Activated CD4-positive, alpha-beta memory T cell treated with anti-CD3 and anti-CD28 coated beads for 36 hours (primary cell): ENCODE measurements around the gene PTGER2. TPM values are rescaled to one million over a fixed set of nuclear protein-coding genes. Genes with fewer than 3 reads are reported as not detected.

Experiments
- CTCF ChIA-PET: fragments of 350-600 bp; sonication (Branson Sonifier 250); formaldehyde crosslinking; loops from one replicate; lab custom pipeline; 2021; ENCODE audit warnings: antibody characterized with exemption, inconsistent platforms; lab: Charles Lee
- POLR2A ChIA-PET: fragments of 350-600 bp; sonication (Branson Sonifier 250); formaldehyde crosslinking; loops from one replicate; lab custom pipeline; 2021; ENCODE audit warnings: antibody characterized with exemption; lab: Charles Lee
- DNase-seq: peaks from one replicate; pipeline ENCODE4 v3.0.0-alpha.2; 2020
- H3K27ac Mint-ChIP-seq: one replicate; pipeline ENCODE4 v1.8.0; 2021; ENCODE audit warnings: mixed read lengths
- H3K27me3 Mint-ChIP-seq: one replicate; pipeline ENCODE4 v1.8.0; 2021; ENCODE audit warnings: mixed read lengths
- H3K36me3 Mint-ChIP-seq: one replicate; pipeline ENCODE4 v1.8.0; 2021; ENCODE audit warnings: mixed read lengths
- H3K4me1 Mint-ChIP-seq: one replicate; pipeline ENCODE4 v1.8.0; 2021; ENCODE audit warnings: low read depth, mixed read lengths
- H3K4me3 Mint-ChIP-seq: one replicate; pipeline ENCODE4 v1.8.0; 2021; ENCODE audit warnings: mild to moderate bottlenecking, mixed read lengths
- H3K9me3 Mint-ChIP-seq: one replicate; pipeline ENCODE4 v1.8.0; 2021; ENCODE audit warnings: mixed read lengths
- intact Hi-C: fragments of 100-400 bp; cut with micrococcal nuclease; formaldehyde crosslinking; loops from one replicate; pipeline ENCODE4 v1.15.1; 2023
- total RNA-seq, 2 experiments: library from RNA; stranded (reverse); gene quantifications; one replicate each; pipeline ENCODE4 v1.2.3, GENCODE V29; 2021

PTGER2 gene
- total RNA-seq, 2 experiments from 2014 or later: 10.7 to 12.9 TPM

DNA sequence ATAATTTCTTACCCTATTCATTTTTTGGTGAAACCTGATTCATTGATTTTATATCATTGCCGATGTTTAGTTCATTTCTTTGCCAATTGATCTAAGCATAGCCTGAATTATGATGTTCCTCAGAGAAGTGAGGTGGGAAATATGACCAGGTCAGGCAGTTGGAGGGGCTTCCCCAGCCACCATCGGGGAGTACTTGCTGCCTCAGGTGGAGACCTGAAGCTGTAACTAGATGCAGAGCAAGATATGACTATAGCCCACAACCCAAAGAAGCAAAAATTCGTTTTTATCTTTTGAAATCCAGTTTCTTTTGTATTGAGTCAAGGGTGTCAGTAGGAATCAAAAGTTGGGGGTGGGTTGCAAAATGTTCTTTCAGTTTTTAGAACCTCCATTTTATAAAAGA is 38.7 kb upstream of the PTGER2 start:
- Mint-ChIP-seq H3K4me3 (no peak overlapping the region), H3K27ac (no peak overlapping the region), H3K4me1 (peaks cover 6% of the 10 kb centered on the region), H3K36me3 (no peaks in the 10 kb centered on the region), H3K27me3 (peaks cover 2% of the 10 kb centered on the region), H3K9me3 (no peaks in the 10 kb centered on the region)
- DNase-seq: peak; percentile 20
- intact Hi-C loops: loop anchor here (10.0 kb wide), 1 partner anchor 121 kb away; no protein-coding TSS in a partner anchor
- ChIA-PET POLR2A (no interaction called here), CTCF (interaction anchor here (1.0 to 4.1 kb wide), 2 partner anchors 207 to 279 kb away, joined by 3 to 11 read pairs; partner anchors contain the start of gene NID2)

- H3K27ac Mint-ChIP-seq: no peak overlapping the region
Observed at GRCh38 chr14:52277552-52277951, 36.6 kb upstream of the PTGER2 start.

GRCh38 chr14:52279408-52279807 is 34.7 kb upstream of the PTGER2 start:
- no peak for DNase-seq
- ChIA-PET POLR2A (no interaction called here), CTCF (no interaction called here)
- peaks cover 11% of the 10 kb centered on the region for H3K4me1 Mint-ChIP-seq
- intact Hi-C loops: loop anchor here (10.0 kb wide), 1 partner anchor 125 kb away; no protein-coding TSS in a partner anchor
- H3K27ac Mint-ChIP-seq: no peak overlapping the region
- no peak overlapping the region for H3K4me3 Mint-ChIP-seq
- no peaks in the 10 kb centered on the region for H3K27me3 Mint-ChIP-seq
- H3K36me3 Mint-ChIP-seq: no peaks in the 10 kb centered on the region
- no peaks in the 10 kb centered on the region for H3K9me3 Mint-ChIP-seq

More at GRCh38 chr14:52277552-52277951, 36.6 kb upstream of the PTGER2 start:
- H3K4me3 Mint-ChIP-seq: no peak overlapping the region
- POLR2A ChIA-PET: no interaction called here
- no peaks in the 10 kb centered on the region for H3K9me3 Mint-ChIP-seq
- no peak for DNase-seq
- peaks cover 11% of the 10 kb centered on the region for H3K4me1 Mint-ChIP-seq
- H3K27me3 Mint-ChIP-seq: no peaks in the 10 kb centered on the region
- no peaks in the 10 kb centered on the region for H3K36me3 Mint-ChIP-seq
- CTCF ChIA-PET: no interaction called here
- intact Hi-C loops: loop anchor here (10.0 kb wide), 1 partner anchor 123 kb away; no protein-coding TSS in a partner anchor

DNA sequence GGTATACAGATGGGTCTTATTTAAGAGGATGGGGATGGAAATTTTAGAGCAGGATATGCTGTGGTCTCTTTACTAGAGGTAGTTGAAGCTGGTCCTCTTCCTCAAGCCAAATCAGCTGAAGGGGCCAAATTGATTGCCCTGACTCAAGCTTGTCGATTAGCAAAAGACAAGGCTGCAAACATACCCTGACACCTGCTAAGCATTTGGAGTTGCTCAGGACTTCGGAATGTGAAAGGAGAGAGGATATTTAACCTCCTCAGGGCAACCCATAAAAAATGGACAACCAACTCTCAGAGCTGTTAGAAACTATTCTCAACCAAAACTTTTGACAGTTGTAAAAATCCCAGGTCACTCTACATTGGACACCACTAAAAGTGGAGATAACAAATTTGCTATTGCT is 31.0 kb upstream of the PTGER2 start:
- peaks cover 32% of the 10 kb centered on the region for H3K4me1 Mint-ChIP-seq
- no peaks in the 10 kb centered on the region for H3K36me3 Mint-ChIP-seq
- no peaks in the 10 kb centered on the region for H3K27me3 Mint-ChIP-seq
- intact Hi-C loops: no loop called here
- POLR2A ChIA-PET: interaction anchor here (0.9 kb wide), 1 partner anchor 9 kb away, joined by 3 read pairs; no protein-coding TSS in a partner anchor
- H3K4me3 Mint-ChIP-seq: no peak overlapping the region
- H3K27ac Mint-ChIP-seq: no peak overlapping the region
- DNase-seq: no peak
- CTCF ChIA-PET: interaction anchor here (0.8 kb wide), 1 partner anchor 287 kb away, joined by 4 read pairs; no protein-coding TSS in a partner anchor
- no peaks in the 10 kb centered on the region for H3K9me3 Mint-ChIP-seq

DNA sequence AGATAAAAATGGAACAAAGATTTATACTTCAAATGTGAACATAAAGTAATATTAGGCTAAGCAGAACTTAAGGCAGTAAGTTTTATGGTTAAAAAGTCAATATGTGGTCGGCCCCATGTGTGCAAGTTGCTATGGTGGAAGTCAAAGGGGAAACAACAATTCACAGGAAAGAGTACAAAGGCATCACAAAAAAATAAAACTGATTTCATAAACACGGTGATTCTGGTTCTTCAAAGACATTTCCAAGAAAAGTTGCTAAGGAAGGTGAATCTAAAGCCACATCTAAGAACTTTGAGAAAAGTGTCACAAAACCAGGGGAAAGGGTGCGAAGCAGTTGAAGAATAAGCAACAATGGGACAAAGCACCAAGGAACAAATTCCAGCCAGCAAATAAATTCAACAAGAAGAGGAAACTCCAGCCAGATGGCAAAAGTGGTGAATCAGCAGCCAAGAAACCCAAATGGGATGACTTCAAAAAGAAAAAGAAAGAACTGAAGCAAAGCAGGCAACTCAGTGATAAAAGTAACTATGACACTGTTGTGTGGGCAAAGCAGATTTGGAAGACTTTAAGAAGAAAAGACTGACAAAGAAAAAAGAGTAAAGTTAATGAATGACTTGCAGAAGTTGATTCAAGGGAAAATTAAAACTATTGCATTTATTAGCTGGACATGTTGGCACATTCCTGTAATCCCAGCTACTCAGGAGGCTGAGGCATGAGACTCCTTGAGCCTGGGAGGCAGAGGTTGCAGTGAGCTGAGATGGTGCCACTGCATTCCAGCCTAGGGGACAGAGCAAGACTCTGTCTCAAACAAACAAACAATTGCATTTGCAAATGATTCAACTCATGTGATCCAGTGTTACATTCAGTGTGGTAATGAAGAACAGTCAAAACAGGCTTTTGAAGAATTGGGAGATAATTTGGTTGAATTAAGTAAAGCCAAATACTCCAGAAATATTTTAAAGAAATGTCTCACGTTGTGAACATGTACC is 27.2 kb upstream of the PTGER2 start:
- no peak overlapping the region for H3K4me3 Mint-ChIP-seq
- peaks cover 31% of the 10 kb centered on the region for H3K4me1 Mint-ChIP-seq
- ChIA-PET POLR2A (no interaction called here), CTCF (interaction anchor here (0.5 to 1.0 kb wide), 3 partner anchors 13 to 291 kb away, joined by 3 to 5 read pairs (median 5); no protein-coding TSS in a partner anchor)
- DNase-seq: no peak
- no peaks in the 10 kb centered on the region for H3K36me3 Mint-ChIP-seq
- H3K27ac Mint-ChIP-seq: peak overlapping the region; percentile 29
- H3K27me3 Mint-ChIP-seq: no peaks in the 10 kb centered on the region
- no peaks in the 10 kb centered on the region for H3K9me3 Mint-ChIP-seq
- intact Hi-C loops: no loop called here

DNA sequence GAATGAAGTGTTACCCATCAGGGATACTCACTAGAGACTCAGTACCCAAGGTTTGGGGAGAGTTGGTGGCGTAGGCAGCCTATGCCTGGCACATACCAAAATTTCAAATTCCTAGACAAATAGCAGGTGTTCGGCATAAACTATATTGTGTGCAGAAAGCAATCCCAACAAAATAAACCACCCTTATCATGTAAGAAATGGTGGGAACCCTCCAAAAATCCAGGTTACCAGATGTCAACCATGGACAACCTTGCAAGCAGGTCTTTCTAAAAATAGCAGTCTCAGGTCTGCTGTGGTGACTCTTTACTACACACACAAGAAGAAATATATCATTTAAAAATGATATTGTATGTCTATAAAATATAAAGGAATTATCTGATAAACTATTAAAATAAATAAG is 17.7 kb upstream of the PTGER2 start:
- no peak overlapping the region for H3K27ac Mint-ChIP-seq
- no peaks in the 10 kb centered on the region for H3K27me3 Mint-ChIP-seq
- peaks cover 18% of the 10 kb centered on the region for H3K4me1 Mint-ChIP-seq
- no peaks in the 10 kb centered on the region for H3K36me3 Mint-ChIP-seq
- no peak for DNase-seq
- H3K4me3 Mint-ChIP-seq: no peak overlapping the region
- CTCF ChIA-PET: no interaction called here
- intact Hi-C loops: no loop called here
- POLR2A ChIA-PET: no interaction called here
- H3K9me3 Mint-ChIP-seq: no peaks in the 10 kb centered on the region

DNA sequence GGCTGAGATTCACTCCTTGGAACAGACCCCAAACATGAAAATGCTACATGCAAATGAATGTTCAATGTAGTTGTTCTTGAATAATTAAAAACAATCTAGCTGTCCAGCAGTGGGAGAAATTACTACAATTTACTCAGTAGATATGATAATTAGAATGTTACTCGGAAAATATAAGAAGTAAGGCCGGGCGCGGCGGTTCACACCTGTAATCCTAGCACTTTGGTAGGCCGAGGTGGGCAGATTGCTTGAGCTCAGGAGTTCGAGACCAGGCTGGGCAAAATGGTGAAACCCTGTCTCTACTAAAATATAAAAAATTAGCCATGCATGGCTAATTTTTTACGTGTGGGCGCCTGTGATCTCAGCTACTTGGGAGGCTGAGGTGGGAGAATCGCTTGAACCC is 15.3 kb upstream of the PTGER2 start:
- no peaks in the 10 kb centered on the region for H3K9me3 Mint-ChIP-seq
- DNase-seq: no peak
- intact Hi-C loops: loop anchor here (1.0 kb wide), 2 partner anchors 119 to 175 kb away; no protein-coding TSS in a partner anchor
- CTCF ChIA-PET: interaction anchor here (0.7 to 3.8 kb wide), 8 partner anchors 10 to 175 kb away, joined by 3 to 28 read pairs (median 10); partner anchors contain the start of gene PTGER2
- peaks cover 27% of the 10 kb centered on the region for H3K4me1 Mint-ChIP-seq
- POLR2A ChIA-PET: no interaction called here
- H3K27ac Mint-ChIP-seq: no peak overlapping the region
- no peak overlapping the region for H3K4me3 Mint-ChIP-seq
- no peaks in the 10 kb centered on the region for H3K36me3 Mint-ChIP-seq
- H3K27me3 Mint-ChIP-seq: no peaks in the 10 kb centered on the region

GRCh38 chr14:52299692-52300278 is 14.3 kb upstream of the PTGER2 start:
- Mint-ChIP-seq H3K9me3 (no peaks in the 10 kb centered on the region), H3K4me3 (no peak overlapping the region), H3K27ac (no peak overlapping the region), H3K36me3 (no peaks in the 10 kb centered on the region), H3K27me3 (no peaks in the 10 kb centered on the region), H3K4me1 (peaks cover 34% of the 10 kb centered on the region)
- CTCF ChIA-PET: interaction anchor here (0.6 to 3.8 kb wide), 26 partner anchors 9 to 661 kb away, joined by 3 to 28 read pairs (median 4); partner anchors contain the start of genes GPR137C, PTGDR, PTGER2 and TXNDC16
- DNase-seq: no peak
- intact Hi-C loops: loop anchor here (1.0 kb wide), 2 partner anchors 118 to 174 kb away; no protein-coding TSS in a partner anchor
- POLR2A ChIA-PET: interaction anchor here (1.0 kb wide), 1 partner anchor 14 kb away, joined by 4 read pairs; the partner anchor contains the start of gene PTGER2

DNA sequence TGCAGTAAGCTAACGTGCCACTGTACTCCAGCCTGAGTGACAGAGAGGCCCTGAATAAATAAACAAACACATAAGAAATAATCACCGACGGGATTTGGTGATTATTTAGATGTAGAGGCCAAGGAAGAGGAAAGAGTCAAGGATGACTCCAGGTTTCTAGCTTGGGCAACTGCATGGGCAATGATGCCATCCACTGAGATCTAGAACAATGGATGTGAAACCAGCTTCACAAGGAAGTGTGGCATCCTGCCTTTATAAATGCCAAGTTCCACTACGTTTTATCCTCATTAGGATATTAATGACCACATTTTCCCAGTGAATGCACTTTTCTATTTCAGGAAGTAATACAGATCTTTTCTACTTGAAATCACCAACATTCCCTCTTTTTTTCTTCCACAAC is 10.9 kb upstream of the PTGER2 start:
- no peaks in the 10 kb centered on the region for H3K36me3 Mint-ChIP-seq
- CTCF ChIA-PET: interaction anchor here (1.0 to 1.3 kb wide), 3 partner anchors 110 to 167 kb away, joined by 3 to 4 read pairs (median 3); no protein-coding TSS in a partner anchor
- POLR2A ChIA-PET: no interaction called here

DNA sequence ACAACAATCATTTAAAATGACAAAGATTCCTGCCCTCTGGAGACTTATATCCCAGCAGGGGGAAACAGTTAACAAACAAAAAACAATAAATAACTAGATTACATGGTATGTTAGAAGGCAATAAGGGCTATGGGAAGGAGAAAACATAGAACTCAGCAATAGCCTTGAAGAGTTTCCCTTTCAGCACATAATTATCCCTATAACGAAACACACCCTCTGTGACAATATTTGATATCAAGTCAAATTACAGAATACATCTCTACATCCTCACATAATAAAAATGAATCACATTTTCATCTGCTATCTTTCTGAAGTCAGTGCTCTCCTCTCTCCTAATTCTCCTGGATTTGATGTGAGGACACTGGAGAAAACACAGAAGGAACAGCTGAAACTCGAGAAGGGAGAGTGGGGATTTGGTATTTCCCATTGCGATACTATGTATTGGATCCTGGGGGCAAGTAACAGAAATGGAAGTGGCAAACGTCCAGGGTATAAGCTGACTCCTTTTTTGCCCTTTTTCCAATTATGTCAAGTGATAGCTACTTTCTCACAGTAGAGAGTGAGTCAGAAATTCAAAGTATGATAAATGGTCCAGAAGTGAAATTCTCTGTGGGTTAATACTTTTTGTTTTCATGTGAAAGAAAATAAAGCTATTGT is 9.7 kb upstream of the PTGER2 start:
- CTCF ChIA-PET: interaction anchor here (0.8 to 1.9 kb wide), 5 partner anchors 11 to 169 kb away, joined by 3 to 5 read pairs (median 3); no protein-coding TSS in a partner anchor
- POLR2A ChIA-PET: interaction anchor here (1.5 kb wide), 1 partner anchor 10 kb away, joined by 6 read pairs; the partner anchor contains the start of gene PTGER2
- H3K27ac Mint-ChIP-seq: no peak overlapping the region

More for the DNA sequence above, 10.9 kb upstream of the PTGER2 start:
- DNase-seq: no peak
- intact Hi-C loops: no loop called here
- Mint-ChIP-seq H3K4me3 (no peak overlapping the region), H3K27me3 (no peaks in the 10 kb centered on the region), H3K4me1 (peaks cover 51% of the 10 kb centered on the region), H3K9me3 (no peaks in the 10 kb centered on the region), H3K27ac (no peak overlapping the region)

DNA sequence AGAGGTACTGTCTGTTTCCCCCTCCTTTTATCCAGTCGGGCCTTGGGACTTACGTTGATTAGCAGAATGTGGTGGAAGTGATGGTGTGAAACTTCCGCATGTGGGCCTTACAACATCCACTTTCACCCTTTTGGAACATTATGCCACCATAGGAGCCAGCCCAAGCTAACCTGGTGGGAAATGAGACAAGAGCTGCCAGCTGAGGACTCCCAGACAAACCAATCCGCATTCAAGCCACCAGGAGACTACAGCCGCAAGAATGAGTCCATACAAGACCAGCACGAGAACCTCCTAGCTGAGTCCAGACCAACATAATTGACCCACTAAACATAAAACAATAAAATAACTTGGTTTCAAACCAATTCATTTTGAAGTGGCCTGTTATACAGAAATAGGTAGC is 9.1 kb upstream of the PTGER2 start:
- intact Hi-C loops: no loop called here
- ChIA-PET POLR2A (interaction anchor here (1.5 kb wide), 1 partner anchor 9 kb away, joined by 6 read pairs; the partner anchor contains the start of gene PTGER2), CTCF (interaction anchor here (0.8 to 1.9 kb wide), 5 partner anchors 11 to 168 kb away, joined by 3 to 5 read pairs (median 3); no protein-coding TSS in a partner anchor)
- H3K4me1 Mint-ChIP-seq: peaks cover 59% of the 10 kb centered on the region
- no peak overlapping the region for H3K27ac Mint-ChIP-seq
- H3K27me3 Mint-ChIP-seq: no peaks in the 10 kb centered on the region
- no peak for DNase-seq
- H3K36me3 Mint-ChIP-seq: no peaks in the 10 kb centered on the region
- no peaks in the 10 kb centered on the region for H3K9me3 Mint-ChIP-seq
- H3K4me3 Mint-ChIP-seq: no peak overlapping the region

More for the DNA sequence above, 9.7 kb upstream of the PTGER2 start:
- H3K9me3 Mint-ChIP-seq: no peaks in the 10 kb centered on the region
- no peak for DNase-seq
- H3K4me1 Mint-ChIP-seq: peaks cover 55% of the 10 kb centered on the region
- intact Hi-C loops: no loop called here
- no peak overlapping the region for H3K4me3 Mint-ChIP-seq
- H3K27me3 Mint-ChIP-seq: no peaks in the 10 kb centered on the region
- no peaks in the 10 kb centered on the region for H3K36me3 Mint-ChIP-seq
